Measurements from ENCODE around the gene SLC26A1.

GRCh38 chr4:1021386-1022050, 28.3 kb upstream of the SLC26A1 start:
- TF ChIP-seq CTCF (conservative IDR thresholded peaks at IDR 0.05) (no peak), EZH2 (IDR thresholded peaks at IDR 0.05; ENCODE audit: low read depth) (no peak)
